ENCODE data around the gene CNTLN.

The CNTLN gene

GRCh38 chr9:17476401-17476800, 341.6 kb downstream of the CNTLN start:
- TF ChIP-seq CTCF (IDR thresholded peaks at IDR 0.05; ENCODE audit: control insufficient read depth, extremely low read depth, insufficient read depth) = no peak
- no peak for DNase-seq (ENCODE audit: low read depth)
- no peak overlapping the region for H3K4me3 ChIP-seq (ENCODE audit: low read depth, low read length)

DNA sequence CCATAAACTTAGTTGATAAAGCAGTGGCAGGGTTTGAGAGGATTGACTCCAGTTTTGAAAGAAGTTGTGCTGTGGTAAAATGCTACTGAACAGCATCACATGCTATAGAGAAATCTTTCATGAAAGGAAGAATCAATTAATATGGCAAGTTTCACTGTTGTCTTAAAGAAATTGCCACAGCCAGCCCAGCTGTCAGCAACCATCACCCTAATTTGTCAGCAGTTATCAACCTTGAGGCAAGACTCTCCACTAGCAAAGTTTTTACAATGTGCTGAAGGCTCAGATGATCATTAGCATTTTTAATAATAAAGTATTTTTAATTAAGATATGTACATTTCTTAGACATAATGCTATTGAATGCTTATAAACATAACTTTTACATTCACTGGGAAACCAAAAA, 343.0 kb downstream of the CNTLN start:
- no peak for DNase-seq (ENCODE audit: low read depth)
- TF ChIP-seq CTCF (IDR thresholded peaks at IDR 0.05; ENCODE audit: control insufficient read depth, extremely low read depth, insufficient read depth) = no peak
- H3K4me3 ChIP-seq (ENCODE audit: low read depth, low read length) = no peak overlapping the region

DNA sequence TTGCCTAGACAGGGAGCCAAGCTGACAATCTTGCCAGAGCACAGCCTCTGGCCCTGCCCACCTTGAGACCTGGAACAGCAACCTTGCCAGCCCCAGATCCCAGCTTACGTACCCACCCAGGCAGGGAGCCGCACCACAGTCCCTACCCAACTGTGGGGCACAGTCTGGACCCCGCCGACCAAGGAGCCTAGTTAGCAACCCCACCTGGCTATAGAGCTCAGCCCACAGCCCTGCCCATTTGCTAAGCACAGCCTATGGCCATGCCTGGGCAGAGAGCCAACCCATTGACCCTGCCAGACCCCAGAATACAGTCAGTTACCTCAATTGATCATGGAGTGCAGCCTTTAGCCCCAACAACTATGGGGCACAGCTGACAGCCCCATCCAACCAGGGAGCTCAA, 346.1 kb downstream of the CNTLN start:
- TF ChIP-seq CTCF (IDR thresholded peaks at IDR 0.05; ENCODE audit: control insufficient read depth, extremely low read depth, insufficient read depth) = no peak

DNA sequence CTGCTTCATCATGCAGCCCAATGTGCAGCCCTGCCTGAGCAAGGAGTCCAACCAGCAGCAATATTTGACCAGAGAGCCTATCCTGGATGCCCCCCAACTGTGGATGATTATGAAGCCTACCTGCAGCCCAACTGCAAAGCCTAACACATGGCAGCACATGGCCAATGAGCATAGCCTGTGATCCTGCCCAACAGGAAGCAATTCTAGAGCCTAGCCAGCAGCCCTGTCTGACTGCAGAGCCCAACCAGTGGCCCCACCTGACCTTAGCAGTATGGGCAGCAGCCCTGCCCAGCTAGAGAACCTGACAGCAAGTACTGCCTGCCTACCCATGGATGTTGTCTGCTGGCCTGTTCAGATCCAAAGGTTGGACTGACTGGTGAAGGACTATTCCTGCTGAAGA, 346.7 kb downstream of the CNTLN start:
- DNase-seq (ENCODE audit: low read depth) = peak; percentile 32
- no peak overlapping the region for H3K4me3 ChIP-seq (ENCODE audit: low read depth, low read length)

More for the DNA sequence above, 346.1 kb downstream of the CNTLN start:
- no peak for DNase-seq (ENCODE audit: low read depth)
- no peak overlapping the region for H3K4me3 ChIP-seq (ENCODE audit: low read depth, low read length)

GRCh38 chr9:17484906-17485305, 350.1 kb downstream of the CNTLN start:
- no peak for DNase-seq (ENCODE audit: low read depth)
- H3K4me3 ChIP-seq (ENCODE audit: low read depth, low read length) = no peak overlapping the region
- no peak for TF ChIP-seq CTCF (IDR thresholded peaks at IDR 0.05; ENCODE audit: control insufficient read depth, extremely low read depth, insufficient read depth)

More for the DNA sequence above, 346.7 kb downstream of the CNTLN start:
- TF ChIP-seq CTCF (IDR thresholded peaks at IDR 0.05; ENCODE audit: control insufficient read depth, extremely low read depth, insufficient read depth) = no peak

DNA sequence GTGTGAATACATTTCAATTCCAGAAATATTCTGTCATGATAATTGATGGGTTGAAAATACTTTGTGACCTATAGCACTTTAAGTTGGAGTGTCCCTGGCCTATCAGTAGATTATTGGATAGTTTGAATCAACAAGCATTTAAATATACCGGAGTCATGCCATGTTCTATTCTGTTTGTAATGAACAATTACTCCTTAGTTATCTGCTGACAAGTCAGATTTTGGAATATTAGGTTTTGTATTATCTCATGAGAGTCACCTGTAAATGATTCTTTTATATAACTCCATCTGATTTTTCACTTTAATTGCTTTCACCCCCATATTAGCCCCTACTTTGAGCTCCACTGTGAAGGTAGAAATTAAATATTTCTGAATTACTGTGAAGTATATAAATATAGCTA, 351.6 kb downstream of the CNTLN start:
- DNase-seq (ENCODE audit: low read depth) = no peak
- H3K4me3 ChIP-seq (ENCODE audit: low read depth, low read length) = no peak overlapping the region
- TF ChIP-seq CTCF (IDR thresholded peaks at IDR 0.05; ENCODE audit: control insufficient read depth, extremely low read depth, insufficient read depth) = no peak

GRCh38 chr9:17487467-17487866, 352.6 kb downstream of the CNTLN start:
- no peak for DNase-seq (ENCODE audit: low read depth)
- no peak for TF ChIP-seq CTCF (IDR thresholded peaks at IDR 0.05; ENCODE audit: control insufficient read depth, extremely low read depth, insufficient read depth)
- H3K4me3 ChIP-seq (ENCODE audit: low read depth, low read length) = no peak overlapping the region
